Measurements from ENCODE around the gene PFN3.

The PFN3 gene

GRCh38 chr5:177356746-177357145 lies 43.7 kb downstream of the PFN3 start:
- no peak for DNase-seq
- no peaks in the 10 kb centered on the region for H3K79me2 ChIP-seq (ENCODE audit: insufficient read depth, low read length)
- no peak for ATAC-seq (ENCODE audit: insufficient read depth, low read depth)
- TF ChIP-seq EZH2 (IDR thresholded peaks at IDR 0.05; ENCODE audit: borderline replicate concordance, low read depth, low read length, severe bottlenecking) (no peak), CTCF (IDR thresholded peaks at IDR 0.05; ENCODE audit: borderline replicate concordance, extremely low read depth, low read length, poor library complexity, severe bottlenecking) (no peak)
- no peaks in the 10 kb centered on the region for H3K36me3 ChIP-seq (ENCODE audit: insufficient read depth, low read length)
- H3K27me3 ChIP-seq (ENCODE audit: insufficient read depth, low read length, poor library complexity): no peaks in the 10 kb centered on the region
- no peaks in the 10 kb centered on the region for H4K20me1 ChIP-seq (ENCODE audit: insufficient read depth, low read length)
- no peak overlapping the region for H2AFZ ChIP-seq (ENCODE audit: low read depth, low read length)
- peaks cover 33% of the 10 kb centered on the region for H3K4me1 ChIP-seq (ENCODE audit: insufficient read depth, low read length)
- no peak overlapping the region for H3K9ac ChIP-seq (ENCODE audit: low read depth, low read length)
- no peaks in the 10 kb centered on the region for H3K9me3 ChIP-seq (ENCODE audit: insufficient read depth, low read length, severe bottlenecking)
- no peak overlapping the region for H3K27ac ChIP-seq (ENCODE audit: low read length)
- no peak overlapping the region for H3K4me3 ChIP-seq (ENCODE audit: low read depth in 1 of 2, low read length in 2 of 2)
- no peak overlapping the region; the same call in 1 of the 2 replicates for H3K4me2 ChIP-seq (ENCODE audit: insufficient read depth, low read length)

- H3K4me2 ChIP-seq (ENCODE audit: insufficient read depth, low read length): no peak overlapping the region
- peaks cover 35% of the 10 kb centered on the region for H3K4me1 ChIP-seq (ENCODE audit: insufficient read depth, low read length)
- H2AFZ ChIP-seq (ENCODE audit: low read depth, low read length): no peak overlapping the region
- peaks cover 6% of the 10 kb centered on the region for H3K79me2 ChIP-seq (ENCODE audit: insufficient read depth, low read length)
- no peaks in the 10 kb centered on the region for H3K27me3 ChIP-seq (ENCODE audit: insufficient read depth, low read length, poor library complexity)
- H3K36me3 ChIP-seq (ENCODE audit: insufficient read depth, low read length): peaks cover 4% of the 10 kb centered on the region; the same call in 1 of the 2 replicates
- ATAC-seq (ENCODE audit: insufficient read depth, low read depth): no peak
- no peaks in the 10 kb centered on the region for H3K9me3 ChIP-seq (ENCODE audit: insufficient read depth, low read length, severe bottlenecking)
- H3K4me3 ChIP-seq (ENCODE audit: low read depth in 1 of 2, low read length in 2 of 2): no peak overlapping the region
- H3K9ac ChIP-seq (ENCODE audit: low read depth, low read length): no peak overlapping the region
- 0 out of 2 replicates have a peak, but pooled peaks cover under 1% of the 10 kb centered on the region for H4K20me1 ChIP-seq (ENCODE audit: insufficient read depth, low read length)
- no peak for DNase-seq
- TF ChIP-seq EZH2 (IDR thresholded peaks at IDR 0.05; ENCODE audit: borderline replicate concordance, low read depth, low read length, severe bottlenecking) (no peak), CTCF (IDR thresholded peaks at IDR 0.05; ENCODE audit: borderline replicate concordance, extremely low read depth, low read length, poor library complexity, severe bottlenecking) (no peak)
- no peak overlapping the region for H3K27ac ChIP-seq (ENCODE audit: low read length)
Observed at GRCh38 chr5:177355868-177356168, 44.6 kb downstream of the PFN3 start.

GRCh38 chr5:177355162-177355867 lies 45.1 kb downstream of the PFN3 start:
- no peak for ATAC-seq (ENCODE audit: insufficient read depth, low read depth)
- H3K27me3 ChIP-seq (ENCODE audit: insufficient read depth, low read length, poor library complexity): no peaks in the 10 kb centered on the region

More at GRCh38 chr5:177355162-177355867, 45.1 kb downstream of the PFN3 start:
- Histone ChIP-seq H3K4me3 (ENCODE audit: low read depth in 1 of 2, low read length in 2 of 2) (no peak overlapping the region), H2AFZ (ENCODE audit: low read depth, low read length) (no peak overlapping the region), H3K79me2 (ENCODE audit: insufficient read depth, low read length) (peaks cover 11% of the 10 kb centered on the region), H3K9ac (ENCODE audit: low read depth, low read length) (no peak overlapping the region), H4K20me1 (ENCODE audit: insufficient read depth, low read length) (peaks cover 6% of the 10 kb centered on the region), H3K9me3 (ENCODE audit: insufficient read depth, low read length, severe bottlenecking) (no peaks in the 10 kb centered on the region), H3K27ac (ENCODE audit: low read length) (no peak overlapping the region), H3K4me2 (ENCODE audit: insufficient read depth, low read length) (no peak overlapping the region), H3K4me1 (ENCODE audit: insufficient read depth, low read length) (peaks cover 40% of the 10 kb centered on the region), H3K36me3 (ENCODE audit: insufficient read depth, low read length) (peaks cover 4% of the 10 kb centered on the region; the same call in 1 of the 2 replicates)
- TF ChIP-seq EZH2 (IDR thresholded peaks at IDR 0.05; ENCODE audit: borderline replicate concordance, low read depth, low read length, severe bottlenecking) (no peak), CTCF (IDR thresholded peaks at IDR 0.05; ENCODE audit: borderline replicate concordance, extremely low read depth, low read length, poor library complexity, severe bottlenecking) (no peak)
- DNase-seq: no peak
